ENCODE measurements around the gene ACKR3.

Gene ACKR3

DNA sequence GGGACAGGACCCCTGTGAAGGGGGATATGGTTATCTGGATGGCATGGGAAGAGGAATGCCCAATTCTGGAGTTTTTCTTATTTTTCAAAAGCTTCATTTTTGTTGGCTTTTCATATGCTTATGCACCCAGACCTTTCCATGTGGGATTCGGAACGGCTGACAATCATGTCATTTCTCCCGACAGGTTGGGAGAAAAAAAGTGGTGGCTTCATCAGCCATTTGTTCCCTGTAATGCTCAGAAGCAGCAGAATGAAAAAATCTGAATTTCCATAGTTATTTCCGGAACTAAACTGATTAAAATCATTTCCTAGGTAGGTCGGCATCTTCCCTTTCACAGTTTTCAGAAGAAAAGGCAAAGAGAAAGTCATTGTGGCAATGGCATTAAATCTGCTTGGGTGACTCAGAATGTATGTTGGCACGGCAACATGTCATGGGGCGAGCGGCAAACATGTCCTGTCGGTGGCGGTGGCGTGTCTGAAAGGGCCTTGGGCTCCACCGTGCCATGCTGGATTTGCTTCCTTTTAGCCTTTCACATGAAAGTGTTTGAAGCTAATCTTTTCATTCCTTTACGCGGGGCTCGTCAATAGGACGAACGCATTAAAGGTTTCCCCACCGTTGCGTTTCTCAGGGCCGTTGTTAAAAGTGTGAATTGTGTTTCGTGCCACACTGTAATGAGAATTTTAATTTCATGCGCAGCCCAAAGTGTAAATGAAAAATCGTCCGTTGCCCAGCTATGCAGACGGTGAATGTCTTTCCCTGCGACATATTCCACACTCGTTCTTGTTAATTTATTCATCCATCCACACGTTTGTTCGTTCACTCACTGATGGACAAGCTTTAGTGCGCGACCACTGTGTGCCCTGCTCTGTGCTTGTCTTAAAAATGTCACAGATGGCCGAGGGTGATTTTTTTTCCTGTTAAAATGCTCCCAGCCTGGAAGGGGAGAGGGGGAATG is 18.5 kb downstream of the ACKR3 start:
- DNase-seq (ENCODE audit: low spot score): no peak

GRCh38 chr2:236588932-236589592 is 19.4 kb downstream of the ACKR3 start:
- DNase-seq (ENCODE audit: low spot score): no peak

GRCh38 chr2:236590846-236591245 is 21.2 kb downstream of the ACKR3 start:
- DNase-seq (ENCODE audit: low spot score): no peak

DNA sequence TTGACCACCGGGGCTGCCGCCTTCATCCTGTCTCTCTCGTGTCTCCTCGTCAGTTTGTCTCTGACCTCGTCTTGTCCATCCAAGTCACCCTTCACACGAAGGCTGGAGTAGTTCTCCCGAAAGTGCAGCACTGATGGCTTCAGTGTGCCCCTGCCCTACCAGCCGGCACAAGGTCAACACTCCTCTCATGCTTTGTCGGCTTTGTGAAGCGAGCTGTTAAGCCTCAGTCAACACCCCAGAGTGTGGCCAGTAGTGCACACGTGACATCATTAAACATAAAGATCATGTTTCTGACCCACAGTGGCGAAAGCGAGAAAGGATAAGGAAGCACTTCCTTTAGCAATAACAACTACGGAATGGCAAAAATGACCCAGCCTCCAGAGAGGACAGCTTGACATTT is 23.2 kb downstream of the ACKR3 start:
- no peak for DNase-seq (ENCODE audit: low spot score)

- DNase-seq (ENCODE audit: low spot score): no peak
These were observed 23.9 kb downstream of the ACKR3 start for GRCh38 chr2:236593531-236593930.

- DNase-seq (ENCODE audit: low spot score): no peak
These were observed 24.3 kb downstream of the ACKR3 start for GRCh38 chr2:236593956-236594355.

DNA sequence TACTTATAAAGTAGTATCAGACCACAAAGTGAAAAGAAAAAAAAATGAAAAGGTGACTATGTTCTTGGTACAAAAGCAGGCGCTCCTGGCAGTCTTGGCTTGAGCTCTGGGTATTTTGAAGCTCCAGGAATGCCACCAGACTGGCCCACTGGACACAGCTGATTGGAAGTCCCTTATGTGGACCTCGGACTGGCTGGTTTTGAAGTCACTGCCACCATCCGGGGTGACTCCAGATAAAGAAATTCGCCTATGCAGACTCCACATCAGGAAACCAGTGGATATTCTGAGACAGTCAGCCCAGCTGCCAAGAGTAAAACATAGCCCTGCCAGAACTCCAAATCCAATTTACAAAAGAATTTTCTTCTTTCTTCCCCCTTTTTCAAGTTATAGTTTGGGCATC is 28.0 kb downstream of the ACKR3 start:
- no peak for DNase-seq (ENCODE audit: low spot score)

- DNase-seq (ENCODE audit: low spot score): peak; percentile 91
These were observed 29.4 kb downstream of the ACKR3 start for GRCh38 chr2:236599059-236599458.

- DNase-seq (ENCODE audit: low spot score): no peak
These were observed 30.5 kb downstream of the ACKR3 start for GRCh38 chr2:236600158-236600557.

- peak; percentile 18 for DNase-seq (ENCODE audit: low spot score)
These were observed 31.3 kb downstream of the ACKR3 start for GRCh38 chr2:236600892-236601291.

- no peak for DNase-seq (ENCODE audit: low spot score)
These were observed 31.9 kb downstream of the ACKR3 start for GRCh38 chr2:236601316-236602202.

DNA sequence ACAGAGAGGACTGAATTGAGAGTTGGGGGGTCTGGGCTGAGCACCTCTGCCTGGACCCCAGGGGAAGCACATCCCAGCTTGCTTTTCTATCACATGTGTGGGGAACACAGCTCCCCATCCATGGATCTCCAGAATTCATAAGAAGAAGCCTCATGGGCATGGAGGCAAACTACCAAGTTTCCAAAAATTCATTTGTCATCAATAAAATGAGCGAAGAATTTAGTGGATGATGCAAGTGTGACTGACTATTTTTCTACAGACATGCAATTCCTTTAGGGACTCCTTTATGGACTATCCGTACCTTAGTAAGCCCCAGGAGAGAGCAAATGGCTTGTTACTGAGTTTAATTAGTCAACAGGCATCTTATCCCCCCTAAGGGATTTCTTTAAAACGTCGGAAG is 33.1 kb downstream of the ACKR3 start:
- DNase-seq (ENCODE audit: low spot score): no peak

DNA sequence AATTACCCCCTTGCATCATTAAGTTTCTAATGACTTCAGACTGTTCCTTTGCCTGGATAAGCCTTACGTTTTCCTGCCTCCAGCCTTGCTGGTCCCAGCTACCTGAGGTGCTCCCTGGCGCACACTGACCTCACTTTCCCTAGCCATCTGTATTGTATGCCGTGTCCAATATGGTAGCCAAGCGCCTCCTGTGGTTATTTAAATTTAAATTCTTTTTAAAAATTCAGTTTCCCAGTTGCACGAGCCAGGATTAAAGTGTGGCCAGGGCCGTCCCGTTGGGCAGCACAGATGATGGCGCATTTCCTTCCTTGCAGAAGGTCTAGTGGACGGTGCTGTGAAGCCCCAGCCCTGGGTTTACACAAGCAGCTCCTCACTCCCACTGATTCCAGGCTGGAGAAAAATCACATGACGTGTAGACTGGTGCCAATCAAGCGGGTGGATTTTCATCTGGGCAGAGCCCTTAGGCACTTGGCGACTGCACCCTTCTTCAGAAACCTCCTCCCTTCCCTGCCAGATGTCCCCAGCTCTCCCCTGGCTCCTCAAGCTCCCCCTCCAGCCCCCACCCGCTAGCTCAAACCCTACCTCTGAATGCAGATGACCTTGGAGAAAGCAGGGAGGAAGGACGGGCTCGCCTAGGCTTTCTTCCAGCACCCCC is 33.9 kb downstream of the ACKR3 start:
- peak; percentile 79 for DNase-seq (ENCODE audit: low spot score)

DNA sequence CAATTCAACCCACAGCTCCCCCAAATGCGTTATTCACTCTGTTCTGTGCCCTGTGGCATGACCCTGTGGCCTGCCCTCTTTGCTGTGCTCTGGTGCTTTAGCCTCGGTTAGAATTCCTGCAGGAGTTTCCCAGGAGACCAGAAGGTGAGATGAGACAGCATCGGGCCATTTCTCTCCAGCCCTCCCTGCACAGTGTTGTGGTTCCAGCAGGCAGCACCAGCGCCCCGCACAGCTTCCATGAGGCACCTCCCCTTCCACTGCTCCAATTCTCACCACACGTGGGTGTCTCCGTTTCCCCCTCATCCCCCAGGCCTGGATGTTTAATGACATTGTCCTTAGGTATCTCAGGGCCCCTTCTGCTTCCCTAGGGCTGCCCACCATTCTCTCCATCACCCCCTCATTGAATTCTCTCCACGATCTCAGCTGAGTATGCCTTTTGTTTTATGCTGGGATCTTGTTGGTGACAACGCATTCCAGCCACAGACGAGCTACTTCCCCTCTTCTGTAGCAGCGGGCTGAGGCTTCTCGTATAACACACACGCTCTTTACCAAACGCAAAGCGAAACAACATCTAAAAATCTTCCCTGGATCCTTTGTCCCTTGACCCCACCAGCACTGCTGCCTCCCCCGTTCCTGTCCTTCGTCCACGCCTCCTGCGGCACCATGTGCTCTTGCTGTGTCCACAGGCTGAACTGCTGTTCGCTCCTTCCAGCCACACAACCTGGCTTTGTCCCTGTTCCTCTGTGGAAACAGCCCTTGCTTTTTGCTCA is 35.1 kb downstream of the ACKR3 start:
- no peak for DNase-seq (ENCODE audit: low spot score)

DNA sequence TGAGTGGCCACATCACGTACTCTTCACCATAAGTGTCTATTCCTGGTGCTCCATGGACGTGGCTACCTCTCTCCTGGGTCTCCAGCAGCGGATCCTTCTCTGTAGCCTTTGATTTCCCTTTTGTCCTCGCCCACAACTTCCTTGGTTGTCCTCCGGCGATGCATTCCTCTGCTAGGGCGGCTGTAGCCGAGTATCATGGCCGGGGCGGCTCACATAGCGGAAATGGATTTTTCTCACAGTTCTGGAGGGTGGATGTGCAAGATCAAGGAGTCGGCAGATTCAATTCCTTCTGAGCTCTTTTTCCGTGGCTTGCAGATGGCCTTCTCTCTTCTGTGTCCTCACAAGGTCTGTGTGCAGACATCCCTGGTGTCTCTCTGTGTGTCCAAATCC is 35.7 kb downstream of the ACKR3 start:
- DNase-seq (ENCODE audit: low spot score): no peak

- DNase-seq (ENCODE audit: low spot score): no peak
These were observed 36.4 kb downstream of the ACKR3 start for GRCh38 chr2:236606023-236606422.

GRCh38 chr2:236607471-236608187 is 38.0 kb downstream of the ACKR3 start:
- DNase-seq (ENCODE audit: low spot score): no peak

GRCh38 chr2:236608188-236608525 is 38.5 kb downstream of the ACKR3 start:
- no peak for DNase-seq (ENCODE audit: low spot score)

- DNase-seq (ENCODE audit: low spot score): no peak
These were observed 39.1 kb downstream of the ACKR3 start for GRCh38 chr2:236608710-236609109.

DNA sequence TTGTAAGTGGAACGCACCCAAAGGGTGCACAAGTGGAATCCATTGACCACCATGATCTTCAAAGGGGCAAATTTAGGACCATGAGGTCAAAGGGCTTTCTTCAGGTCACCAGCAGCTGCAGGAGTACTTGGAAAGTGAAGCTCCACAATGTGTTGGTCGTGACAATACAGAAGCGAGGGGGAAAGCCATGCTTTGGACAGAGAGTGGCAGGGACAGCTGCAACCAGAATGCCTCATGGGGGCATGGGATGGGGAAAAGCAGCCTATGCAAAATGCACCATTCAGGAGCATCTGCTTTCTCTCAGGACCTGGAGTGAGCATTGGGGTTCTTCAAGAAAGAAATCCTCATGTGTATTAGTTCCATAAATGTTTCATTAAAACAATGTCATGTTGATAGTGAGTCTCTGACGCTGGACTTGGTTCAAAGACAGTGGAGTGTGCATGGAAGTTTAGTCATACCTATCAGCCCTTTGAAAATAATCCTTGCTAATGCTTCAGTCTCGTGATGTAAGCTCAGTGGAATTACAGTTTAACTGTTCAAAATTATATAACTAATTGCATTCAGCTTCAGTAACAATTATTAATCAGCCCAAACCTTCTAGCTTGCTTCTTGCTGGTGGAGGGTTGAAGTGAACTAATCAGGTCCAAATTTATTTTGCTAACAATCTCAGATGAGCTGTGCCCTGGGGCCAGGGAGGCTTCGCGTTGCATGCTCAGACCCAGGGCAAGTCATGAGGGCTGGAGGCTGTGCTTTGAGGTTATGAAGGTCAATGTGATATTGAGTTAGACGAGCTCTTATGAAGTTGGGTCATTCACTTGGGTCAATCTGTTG is 41.6 kb downstream of the ACKR3 start:
- no peak for DNase-seq (ENCODE audit: low spot score)

All from cerebellar cortex (tissue), 1 donor.